ENCODE data around the gene PPL.
"Not testable (repeated sequence)": the region's sequence is repeated elsewhere in the genome, so short reads cannot be mapped to it uniquely, and the experiment has no call there.

The PPL gene

GRCh38 chr16:4931381-4931780 is 5.6 kb downstream of the PPL start:
- DNase-seq: no peak

DNA sequence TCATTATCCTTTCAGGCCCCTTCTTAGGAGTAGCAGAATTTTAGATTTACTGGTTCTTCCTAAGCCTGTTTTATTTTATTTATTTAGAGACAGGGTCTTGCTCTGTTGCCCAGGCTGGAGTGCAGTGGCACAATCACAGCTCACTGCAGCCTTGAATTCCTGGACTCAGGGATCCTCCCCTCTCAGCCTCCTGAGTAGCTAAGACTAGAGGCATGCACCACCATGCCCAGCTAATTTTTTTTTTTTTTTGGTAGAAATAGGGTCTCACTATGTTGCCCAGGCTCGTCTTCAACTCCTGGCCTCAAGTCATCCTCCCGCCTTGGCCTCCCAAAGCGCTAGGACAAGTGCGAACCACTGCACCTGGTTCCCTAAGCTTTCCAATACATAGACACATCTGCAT is 7.3 kb downstream of the PPL start:
- not testable (repeated sequence) for DNase-seq

- DNase-seq: no peak
These were observed 8.7 kb downstream of the PPL start for GRCh38 chr16:4928227-4928626.

- DNase-seq: no peak
These were observed 9.3 kb downstream of the PPL start for GRCh38 chr16:4927661-4928060.

DNA sequence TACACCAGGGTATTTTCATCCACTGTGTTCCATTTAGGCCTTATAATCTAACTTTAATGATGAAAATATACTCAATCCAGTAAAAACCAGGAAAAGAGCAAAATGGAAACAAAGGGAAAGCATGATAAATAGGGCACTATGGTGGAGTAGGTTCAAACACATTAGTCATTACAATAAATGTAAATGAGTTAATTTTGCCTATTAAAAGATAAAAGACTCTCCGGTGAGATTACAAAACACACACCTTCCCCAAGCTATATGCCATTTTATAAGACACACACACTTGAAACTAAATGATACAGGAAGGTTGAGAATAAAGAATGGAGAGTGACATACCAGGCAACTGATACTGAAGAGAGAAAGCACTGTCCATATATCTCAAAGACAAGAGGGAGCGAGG is 10.0 kb downstream of the PPL start:
- no peak for DNase-seq

GRCh38 chr16:4925791-4926190 is 11.2 kb downstream of the PPL start:
- DNase-seq: no peak

DNA sequence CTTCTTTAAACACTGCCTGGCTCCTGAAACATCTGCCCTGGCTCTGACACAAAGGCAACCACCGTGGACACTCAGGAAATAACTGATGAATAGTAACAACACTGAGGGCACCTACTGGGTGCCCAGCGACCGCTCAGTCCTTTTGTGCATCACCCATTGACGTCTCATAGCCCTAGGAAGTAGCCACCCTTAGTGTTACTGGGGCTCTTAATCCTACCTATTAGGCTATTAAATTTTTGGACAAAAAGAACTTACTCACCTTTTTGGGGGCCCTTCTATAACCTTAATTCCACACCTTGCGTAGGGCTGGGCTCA is 11.7 kb downstream of the PPL start:
- DNase-seq: no peak

- DNase-seq: no peak
These were observed 12.2 kb downstream of the PPL start for GRCh38 chr16:4924593-4925292.

- DNase-seq: no peak
These were observed 13.1 kb downstream of the PPL start for GRCh38 chr16:4923853-4924252.

DNA sequence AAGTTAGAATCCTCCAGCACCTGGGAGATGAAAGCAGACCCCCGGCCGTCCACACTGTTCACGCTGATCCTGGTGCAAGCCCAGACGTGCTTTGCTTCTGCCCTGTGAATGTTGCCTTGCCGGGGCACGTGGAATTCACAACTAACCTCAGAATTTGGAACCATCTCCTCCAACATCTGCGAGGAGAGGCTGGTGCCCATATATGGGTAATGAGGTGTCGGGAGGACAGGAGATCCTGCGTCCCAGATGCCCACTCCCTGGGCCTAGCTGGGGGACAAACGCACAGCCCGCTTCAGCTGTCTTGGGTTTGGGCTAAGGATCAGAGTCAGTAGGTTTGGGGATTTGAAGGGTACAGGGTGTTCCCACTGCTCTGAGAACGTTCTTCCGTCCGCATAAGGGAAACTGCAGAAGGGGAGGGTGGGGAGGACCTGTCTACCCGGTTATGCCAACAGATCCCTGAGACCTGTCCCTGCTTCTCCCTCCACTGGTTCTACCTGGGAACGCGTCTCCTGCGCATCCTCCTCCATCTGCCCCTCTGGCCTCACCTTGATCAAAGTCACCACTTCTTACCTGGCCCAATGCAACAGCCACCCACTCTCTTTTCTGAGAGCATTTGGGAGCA is 14.1 kb downstream of the PPL start:
- no peak for DNase-seq

DNA sequence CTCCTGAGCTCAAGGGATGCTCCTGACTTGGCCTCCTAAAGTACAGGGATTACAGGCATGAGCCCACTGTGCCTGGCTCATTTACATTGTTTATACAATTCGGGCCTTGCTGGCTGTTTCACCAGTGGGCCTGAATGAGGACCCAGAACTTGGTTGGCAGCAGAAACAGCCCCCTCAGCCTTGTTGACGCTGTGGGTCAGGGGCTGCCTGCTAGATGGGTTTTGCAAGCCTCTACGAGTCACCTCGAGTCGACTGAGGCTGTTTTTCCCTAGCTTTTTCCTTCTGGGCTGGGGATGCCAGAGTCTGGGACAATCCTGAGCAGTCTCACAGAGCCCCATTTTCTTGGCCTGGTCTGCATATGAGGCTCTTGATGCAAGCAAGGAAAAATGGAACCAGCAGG is 16.1 kb downstream of the PPL start:
- DNase-seq: no peak

DNA sequence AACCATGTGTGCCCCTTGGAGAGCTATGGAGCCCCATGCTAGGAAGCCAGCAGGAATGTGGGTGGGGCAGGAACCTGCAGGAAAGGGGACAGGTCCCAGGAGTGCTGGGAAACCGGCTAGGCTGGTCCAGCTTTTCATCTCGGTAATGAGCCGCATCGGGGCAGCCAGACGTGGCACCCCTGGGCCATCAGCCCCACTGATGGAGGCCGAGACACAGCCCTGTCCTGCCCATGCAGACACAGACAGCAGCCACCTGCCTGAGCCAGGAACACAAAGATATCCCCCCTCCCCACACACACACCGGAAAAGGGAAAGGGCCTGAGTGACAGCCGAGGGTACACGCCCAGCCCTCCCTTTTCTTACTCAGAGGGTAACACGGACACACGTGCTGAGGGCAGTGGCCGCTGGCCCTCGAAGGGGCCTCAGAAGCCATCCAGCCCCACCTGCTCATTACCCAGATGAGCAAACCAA is 18.1 kb downstream of the PPL start:
- DNase-seq: no peak

DNA sequence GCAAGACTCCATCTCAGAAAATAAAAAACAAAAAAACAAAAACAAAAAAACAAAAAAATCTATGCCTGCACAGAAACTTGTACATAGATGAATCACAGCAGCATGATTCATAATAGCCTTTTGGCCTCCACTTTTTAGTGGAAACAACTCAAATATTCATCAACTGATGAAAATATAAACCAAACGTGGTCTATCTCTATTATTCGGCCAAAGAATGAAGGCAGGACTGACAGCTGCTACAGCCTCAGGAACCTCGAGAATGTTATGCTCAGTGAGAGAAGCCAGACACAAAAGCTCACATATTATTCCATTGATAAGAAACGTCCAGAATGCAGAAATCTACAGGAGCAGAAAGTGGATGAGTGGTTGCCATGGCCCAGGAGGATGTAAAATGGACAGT is 19.8 kb downstream of the PPL start:
- no peak for DNase-seq

GRCh38 chr16:4915226-4915761 is 21.7 kb downstream of the PPL start:
- DNase-seq: no peak

- DNase-seq: no peak
These were observed 22.3 kb downstream of the PPL start for GRCh38 chr16:4914528-4915225.

DNA sequence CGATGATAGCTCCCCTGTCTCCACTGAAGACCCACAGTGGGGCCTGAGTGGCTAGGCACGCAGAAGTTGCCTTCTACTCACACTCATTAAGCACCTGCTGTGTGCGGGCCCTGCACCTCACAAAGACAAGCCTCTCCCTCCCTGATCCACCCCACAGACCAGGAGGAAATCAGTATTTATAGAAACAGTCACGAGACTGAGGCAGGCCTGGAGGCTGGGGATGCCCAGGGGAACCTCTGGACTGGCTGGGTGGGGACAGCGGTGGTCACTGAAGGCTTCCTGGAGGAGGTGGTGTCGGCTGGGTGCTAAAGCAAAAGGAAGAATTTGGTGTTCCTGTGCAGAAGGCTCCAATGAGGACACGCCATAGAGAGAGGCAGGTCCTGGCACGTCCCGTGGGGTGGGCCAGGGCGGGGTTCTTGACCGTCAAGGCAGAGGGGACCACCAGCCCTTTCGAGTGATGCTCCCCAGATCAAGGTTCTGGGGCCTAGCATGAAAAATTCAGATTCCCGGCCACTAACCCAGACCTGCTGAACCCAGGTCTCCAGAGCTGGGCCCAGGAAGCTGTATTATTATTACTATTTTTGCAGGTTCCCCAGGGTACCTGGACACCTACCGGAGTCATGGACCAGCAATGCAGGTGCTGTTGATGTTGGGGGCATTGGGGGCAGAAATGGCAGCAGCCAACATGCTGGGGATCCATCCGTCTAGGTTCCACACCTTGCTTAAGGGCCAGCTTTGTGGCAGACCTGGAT is 23.0 kb downstream of the PPL start:
- no peak for DNase-seq

DNA sequence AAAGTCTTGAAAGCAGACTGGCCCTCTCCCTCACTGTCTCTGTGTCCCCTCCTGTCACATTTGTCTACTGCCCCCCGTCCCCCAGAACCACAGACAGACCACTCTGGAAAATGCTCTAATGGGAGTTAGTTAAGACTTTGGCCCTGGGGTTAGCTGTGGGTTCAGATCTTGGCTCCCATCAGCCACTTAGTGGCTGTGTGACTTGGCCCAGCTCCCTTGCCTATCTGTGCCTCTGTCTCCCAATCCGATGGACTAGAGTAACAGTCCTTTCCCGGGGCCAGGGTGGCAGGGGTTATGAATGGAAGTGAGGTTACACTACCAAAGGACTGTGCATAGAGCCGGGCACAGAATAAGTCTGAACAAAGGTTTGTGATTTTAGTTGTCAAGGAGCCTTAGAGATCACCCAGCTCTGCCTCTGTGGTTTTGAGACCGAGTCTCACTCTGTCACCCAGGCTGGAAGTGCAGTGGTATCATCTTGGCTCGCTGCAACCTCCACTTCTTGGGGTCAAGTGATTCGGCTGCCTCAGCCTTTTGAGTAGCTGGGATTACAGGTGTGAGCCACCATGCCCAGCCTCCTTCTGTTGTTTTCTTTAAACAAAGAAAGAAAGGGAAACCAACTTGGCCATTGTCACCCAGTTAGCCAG is 23.7 kb downstream of the PPL start:
- DNase-seq: no peak

DNA sequence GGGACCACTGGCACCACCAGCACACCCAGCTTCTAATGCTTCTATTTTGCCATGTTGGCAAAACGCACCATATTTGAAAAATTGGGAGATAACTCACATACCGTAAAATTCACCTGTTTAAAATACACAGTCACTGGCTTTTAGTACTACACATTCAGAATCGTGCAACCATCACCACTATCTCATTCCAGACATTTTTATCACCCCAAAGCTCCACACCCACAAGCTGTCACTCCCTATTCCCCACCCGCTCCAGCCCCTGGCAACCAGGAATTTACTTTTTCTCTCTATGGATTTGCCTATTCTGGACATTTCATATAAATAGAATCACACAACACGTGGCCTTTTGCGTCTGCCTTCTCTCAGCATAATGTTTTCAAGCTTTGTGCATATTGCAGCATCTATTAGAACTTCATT is 25.0 kb downstream of the PPL start:
- DNase-seq: no peak

DNA sequence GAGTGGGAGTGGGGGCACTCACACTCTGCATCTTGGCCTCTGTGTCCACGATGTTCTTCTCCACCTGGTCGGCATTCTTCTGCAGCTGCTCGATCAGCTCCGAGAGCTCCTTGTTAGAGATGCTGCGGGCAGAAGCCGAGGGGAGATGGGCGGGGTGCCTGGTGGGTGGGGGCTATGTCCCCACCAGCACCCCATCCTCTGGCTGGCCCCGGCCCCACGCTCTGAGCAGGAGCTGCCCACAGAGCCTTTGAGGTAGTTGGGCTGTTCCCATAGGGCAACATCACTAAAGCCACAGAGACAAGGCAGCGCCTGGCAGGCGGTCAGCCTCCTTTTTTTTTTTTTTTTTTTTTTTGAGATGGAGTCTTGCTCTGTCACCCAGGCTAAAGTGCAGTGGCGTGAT is 26.1 kb downstream of the PPL start:
- no peak for DNase-seq

GRCh38 chr16:4909825-4910224 is 27.1 kb downstream of the PPL start:
- no peak for DNase-seq

DNA sequence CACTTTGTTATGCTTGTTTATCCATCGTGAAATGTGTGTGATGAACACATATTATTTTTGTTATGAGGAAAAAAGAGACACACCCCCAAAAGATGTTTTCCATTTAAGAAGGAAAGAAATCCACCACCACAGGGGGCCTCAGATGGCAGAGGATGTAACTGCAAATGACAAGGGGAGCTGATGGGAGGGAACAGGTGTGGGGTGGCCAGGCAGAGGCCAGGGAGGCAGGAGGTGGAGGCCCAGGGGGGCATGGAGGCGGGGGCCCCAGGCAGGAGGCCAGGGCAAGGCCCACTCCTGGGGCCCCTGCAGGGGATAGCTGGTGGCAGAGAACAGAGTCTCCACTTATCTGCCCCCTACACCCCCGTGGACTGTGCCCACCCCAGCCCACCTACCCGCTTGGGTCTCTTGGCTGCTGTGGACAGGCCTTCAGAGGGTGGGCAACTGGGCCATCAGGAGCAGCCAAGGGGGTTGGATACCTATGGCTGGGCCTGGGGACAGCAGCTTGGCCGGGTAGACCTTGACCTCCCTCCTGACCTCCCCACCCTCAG is 28.0 kb downstream of the PPL start:
- DNase-seq: no peak

GRCh38 chr16:4904942-4905615 is 31.9 kb downstream of the PPL start:
- DNase-seq: no peak
